ENCODE data around the gene TC2N.
"Not testable (repeated sequence)": the region's sequence is repeated elsewhere in the genome, so short reads cannot be mapped to it uniquely, and the experiment has no call there.

TC2N gene

GRCh38 chr14:91867316-91867988, at the start of gene TC2N:
Gene TC2N, minus strand, starts transcription at chr14:91867536. Its CDS starts 53,767 bp downstream, at chr14:91813769.
- DNase-seq, result no peak

GRCh38 chr14:91912035-91912434, 44.7 kb upstream of the TC2N start:
- DNase-seq, result no peak

- DNase-seq, result peak; percentile 48
These were observed 44.2 kb upstream of the TC2N start for GRCh38 chr14:91911474-91912032.

- no peak for DNase-seq
These were observed 42.9 kb upstream of the TC2N start for GRCh38 chr14:91910196-91910595.

- DNase-seq, result no peak
These were observed 39.0 kb upstream of the TC2N start for GRCh38 chr14:91906374-91906773.

- DNase-seq, result no peak
These were observed 37.8 kb upstream of the TC2N start for GRCh38 chr14:91904956-91905645.

- DNase-seq, result no peak
These were observed 37.1 kb upstream of the TC2N start for GRCh38 chr14:91904483-91904882.

- no peak for DNase-seq
These were observed 35.7 kb upstream of the TC2N start for GRCh38 chr14:91903070-91903469.

GRCh38 chr14:91902336-91902735, 35.0 kb upstream of the TC2N start:
- DNase-seq, result no peak

- no peak for DNase-seq
These were observed 34.3 kb upstream of the TC2N start for GRCh38 chr14:91901449-91902226.

- DNase-seq, result no peak
These were observed 32.5 kb upstream of the TC2N start for GRCh38 chr14:91899806-91900205.

- peak; percentile 9 for DNase-seq
These were observed 31.9 kb upstream of the TC2N start for GRCh38 chr14:91899213-91899612.

GRCh38 chr14:91898372-91898771, 31.0 kb upstream of the TC2N start:
- no peak for DNase-seq

- DNase-seq, result not testable (repeated sequence)
These were observed 30.4 kb upstream of the TC2N start for GRCh38 chr14:91897716-91898115.

GRCh38 chr14:91897106-91897701, 29.9 kb upstream of the TC2N start:
- no peak for DNase-seq

GRCh38 chr14:91896419-91896818, 29.1 kb upstream of the TC2N start:
- DNase-seq, result no peak

- peak; percentile 2 for DNase-seq
These were observed 26.3 kb upstream of the TC2N start for GRCh38 chr14:91893669-91894068.

GRCh38 chr14:91893007-91893406, 25.7 kb upstream of the TC2N start:
- DNase-seq, result peak; percentile 51

- DNase-seq, result no peak
These were observed 24.4 kb upstream of the TC2N start for GRCh38 chr14:91891721-91892220.

- no peak for DNase-seq
These were observed 23.8 kb upstream of the TC2N start for GRCh38 chr14:91891101-91891500.

GRCh38 chr14:91890291-91890749, 23.0 kb upstream of the TC2N start:
- DNase-seq, result peak; percentile 15

GRCh38 chr14:91889477-91890211, 22.3 kb upstream of the TC2N start:
- no peak for DNase-seq
